Measurements from ENCODE around the gene SMIM20. TPM values are rescaled to one million over a fixed set of nuclear protein-coding genes. Genes with fewer than 3 reads are reported as not detected.

SMIM20 gene
- polyA plus RNA-seq, 1 donor from 2014 or later, result 19.1 TPM

GRCh38 chr4:25955705-25956104 is 41.7 kb downstream of the SMIM20 start:
- Histone ChIP-seq H3K79me2 (replicated peaks; ENCODE audit: insufficient read depth, low read length) (no peaks in the 10 kb centered on the region), H3K9me2 (ENCODE audit: insufficient read depth, low read length) (no peaks in the 10 kb centered on the region), H3K9me3 (ENCODE audit: low read length) (no peaks in the 10 kb centered on the region), H3K4me2 (ENCODE audit: low read length) (no peak overlapping the region), H4K20me1 (ENCODE audit: insufficient read depth) (no peaks in the 10 kb centered on the region), H2AFZ (ENCODE audit: low read depth, low read length) (no peak overlapping the region), H3K4me3 (ENCODE audit: low read length) (no peak overlapping the region), H3K27ac (ENCODE audit: low read length) (no peak overlapping the region), H3K27me3 (ENCODE audit: insufficient read depth, low read depth, low read length) (no peaks in the 10 kb centered on the region), H3F3A (ENCODE audit: insufficient read depth, low read length, poor library complexity, severe bottlenecking) (no peaks in the 10 kb centered on the region), H3K36me3 (ENCODE audit: insufficient read depth, low read length) (no peaks in the 10 kb centered on the region), H3K9ac (ENCODE audit: low read length) (no peak overlapping the region)
- TF ChIP-seq EP300 (conservative IDR thresholded peaks at IDR 0.05; ENCODE audit: poor library complexity, severe bottlenecking) (no peak), SMC3 (conservative IDR thresholded peaks at IDR 0.05; ENCODE audit: poor library complexity) (no peak), MXI1 (conservative IDR thresholded peaks at IDR 0.05; ENCODE audit: poor library complexity, severe bottlenecking) (no peak), CTCF (IDR thresholded peaks at IDR 0.05; ENCODE audit: poor library complexity, severe bottlenecking) (no peak), TAF1 (IDR thresholded peaks at IDR 0.05; ENCODE audit: low read depth) (no peak), RAD21 (conservative IDR thresholded peaks at IDR 0.05) (no peak), REST (IDR thresholded peaks at IDR 0.05; ENCODE audit: borderline replicate concordance) (no peak), EZH2 (IDR thresholded peaks at IDR 0.05; ENCODE audit: borderline replicate concordance, insufficient read depth, low read length, poor library complexity, severe bottlenecking) (no peak), POLR2AphosphoS5 (IDR thresholded peaks at IDR 0.05) (no peak)

- H3K27me3 ChIP-seq (ENCODE audit: insufficient read depth, low read depth, low read length), result no peaks in the 10 kb centered on the region
- H3K9ac ChIP-seq (ENCODE audit: low read length), result no peak overlapping the region
- no peak overlapping the region for H3K27ac ChIP-seq (ENCODE audit: low read length)
- H3F3A ChIP-seq (ENCODE audit: insufficient read depth, low read length, poor library complexity, severe bottlenecking), result no peaks in the 10 kb centered on the region
- no peak overlapping the region for H3K4me3 ChIP-seq (ENCODE audit: low read length)
- H3K9me2 ChIP-seq (ENCODE audit: insufficient read depth, low read length), result no peaks in the 10 kb centered on the region
- H4K20me1 ChIP-seq (ENCODE audit: insufficient read depth), result no peaks in the 10 kb centered on the region
- no peaks in the 10 kb centered on the region for H3K36me3 ChIP-seq (ENCODE audit: insufficient read depth, low read length)
- no peaks in the 10 kb centered on the region for H3K79me2 ChIP-seq (replicated peaks; ENCODE audit: insufficient read depth, low read length)
- H3K9me3 ChIP-seq (ENCODE audit: low read length), result no peaks in the 10 kb centered on the region
- TF ChIP-seq SMC3 (conservative IDR thresholded peaks at IDR 0.05; ENCODE audit: poor library complexity) (no peak), REST (IDR thresholded peaks at IDR 0.05; ENCODE audit: borderline replicate concordance) (no peak), MXI1 (conservative IDR thresholded peaks at IDR 0.05; ENCODE audit: poor library complexity, severe bottlenecking) (no peak)
- no peak overlapping the region for H3K4me2 ChIP-seq (ENCODE audit: low read length)
- no peak overlapping the region for H2AFZ ChIP-seq (ENCODE audit: low read depth, low read length)
Measured at GRCh38 chr4:25956260-25956659, 42.2 kb downstream of the SMIM20 start.
